RWPE2 (cell line): ENCODE data around the gene PLBD2.

Experiments
- ATAC-seq: fragments of 200-7000 bp; cut with Tn5 transposase; 3 replicates; pipeline ENCODE4 v1.9.1; 2021; ENCODE audit warnings: low read depth
- DNase-seq: peaks from one replicate; pipeline ENCODE4 v3.0.0-alpha.2; 2020; ENCODE audit warnings: low spot score
- H3K27ac ChIP-seq: fragments of 450-650 bp; 2 replicates; pipeline ENCODE4 v1.5.1; 2017; ENCODE audit warnings: mild to moderate bottlenecking; ENCODE audit not compliant: poor library complexity, severe bottlenecking
- H3K27me3 ChIP-seq: fragments of 250-450 bp; sonication (Bioruptor Pico); 2 replicates; pipeline ENCODE4 v1.5.1; 2021; ENCODE audit warnings: mild to moderate bottlenecking, moderate library complexity; ENCODE audit not compliant: insufficient read depth, poor library complexity, severe bottlenecking
- H3K36me3 ChIP-seq: fragments of 250-450 bp; sonication (Bioruptor Pico); 2 replicates; pipeline ENCODE4 v1.5.1; 2020; ENCODE audit warnings: low read depth, mild to moderate bottlenecking, moderate library complexity
- H3K4me1 ChIP-seq: fragments of 250-450 bp; sonication (Bioruptor Pico); 2 replicates; pipeline ENCODE4 v1.5.1; 2021; ENCODE audit warnings: mild to moderate bottlenecking, moderate library complexity; ENCODE audit not compliant: insufficient read depth, poor library complexity, severe bottlenecking
- H3K4me3 ChIP-seq: fragments of 250-450 bp; sonication (Bioruptor Pico); 2 replicates; pipeline ENCODE4 v1.5.1; 2021; ENCODE audit warnings: mild to moderate bottlenecking, moderate library complexity; ENCODE audit not compliant: severe bottlenecking
- H3K9me3 ChIP-seq: fragments of 250-450 bp; sonication (Bioruptor Pico); 2 replicates; pipeline ENCODE4 v1.5.1; 2021; ENCODE audit warnings: mild to moderate bottlenecking, moderate library complexity; ENCODE audit not compliant: severe bottlenecking
- TF ChIP-seq, protein P1 (sequence below): fragments of 450-650 bp; IDR thresholded peaks from one replicate; pipeline ENCODE4 v1.5.1; 2017; ENCODE audit warnings: mild to moderate bottlenecking, moderate library complexity; ENCODE audit not compliant: poor library complexity, severe bottlenecking

Gene PLBD2

DNA sequence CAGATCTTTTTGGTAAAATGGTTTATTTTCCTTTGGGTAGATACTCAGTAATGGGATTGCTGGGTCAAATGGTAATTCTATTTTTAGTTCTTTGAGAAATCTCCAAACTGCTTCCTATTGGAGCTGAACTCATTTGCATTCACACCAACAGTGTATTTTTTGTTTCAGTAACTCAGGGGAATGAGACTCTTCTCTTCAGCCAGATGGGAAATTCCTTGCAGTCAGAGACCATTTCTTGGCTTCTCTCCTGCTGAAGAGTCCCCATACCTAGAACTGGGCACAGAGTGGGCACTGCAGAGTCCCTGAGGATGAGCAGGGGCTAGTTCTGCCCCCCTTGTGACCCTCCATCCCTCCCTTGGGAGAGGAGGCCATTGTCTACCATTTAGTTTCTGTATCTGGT lies 74.6 kb downstream of the PLBD2 start:
- Histone ChIP-seq H3K4me3 (no peak overlapping the region), H3K27ac (no peak overlapping the region), H3K36me3 (no peaks in the 10 kb centered on the region), H3K9me3 (no peaks in the 10 kb centered on the region), H3K4me1 (no peaks in the 10 kb centered on the region), H3K27me3 (no peaks in the 10 kb centered on the region)
- DNase-seq (no peak), ATAC-seq (no peak)
- TF ChIP-seq, protein P1, sequence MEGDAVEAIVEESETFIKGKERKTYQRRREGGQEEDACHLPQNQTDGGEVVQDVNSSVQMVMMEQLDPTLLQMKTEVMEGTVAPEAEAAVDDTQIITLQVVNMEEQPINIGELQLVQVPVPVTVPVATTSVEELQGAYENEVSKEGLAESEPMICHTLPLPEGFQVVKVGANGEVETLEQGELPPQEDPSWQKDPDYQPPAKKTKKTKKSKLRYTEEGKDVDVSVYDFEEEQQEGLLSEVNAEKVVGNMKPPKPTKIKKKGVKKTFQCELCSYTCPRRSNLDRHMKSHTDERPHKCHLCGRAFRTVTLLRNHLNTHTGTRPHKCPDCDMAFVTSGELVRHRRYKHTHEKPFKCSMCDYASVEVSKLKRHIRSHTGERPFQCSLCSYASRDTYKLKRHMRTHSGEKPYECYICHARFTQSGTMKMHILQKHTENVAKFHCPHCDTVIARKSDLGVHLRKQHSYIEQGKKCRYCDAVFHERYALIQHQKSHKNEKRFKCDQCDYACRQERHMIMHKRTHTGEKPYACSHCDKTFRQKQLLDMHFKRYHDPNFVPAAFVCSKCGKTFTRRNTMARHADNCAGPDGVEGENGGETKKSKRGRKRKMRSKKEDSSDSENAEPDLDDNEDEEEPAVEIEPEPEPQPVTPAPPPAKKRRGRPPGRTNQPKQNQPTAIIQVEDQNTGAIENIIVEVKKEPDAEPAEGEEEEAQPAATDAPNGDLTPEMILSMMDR = no peak

DNA sequence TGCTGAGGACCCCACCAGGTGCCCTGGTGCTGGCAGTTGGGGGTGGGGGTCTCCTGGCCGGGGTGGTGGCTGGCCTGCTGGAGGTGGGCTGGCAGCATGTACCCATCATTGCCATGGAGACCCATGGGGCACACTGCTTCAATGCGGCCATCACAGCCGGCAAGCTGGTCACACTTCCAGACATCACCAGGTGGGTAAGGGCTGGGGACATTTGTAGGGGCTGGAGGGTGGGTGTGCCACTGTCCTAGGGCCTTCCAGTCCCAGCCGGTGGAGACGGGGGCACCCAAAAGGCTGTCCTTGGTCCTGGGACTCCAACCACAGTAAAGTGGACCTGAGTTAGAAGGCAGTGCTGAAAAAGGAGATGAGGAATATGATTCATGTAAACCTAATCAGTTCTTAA lies 77.0 kb downstream of the PLBD2 start:
- H3K36me3 ChIP-seq = no peaks in the 10 kb centered on the region
- no peak overlapping the region for H3K4me3 ChIP-seq
- H3K27ac ChIP-seq = no peak overlapping the region
- TF ChIP-seq, protein P1 = no peak
- DNase-seq (no peak), ATAC-seq (no peak)
- H3K9me3 ChIP-seq = no peaks in the 10 kb centered on the region
- H3K4me1 ChIP-seq = no peaks in the 10 kb centered on the region
- peaks cover 5% of the 10 kb centered on the region for H3K27me3 ChIP-seq

GRCh38 chr12:113436586-113436985 lies 78.2 kb downstream of the PLBD2 start:
- TF ChIP-seq, protein P1 = no peak
- DNase-seq (no peak), ATAC-seq (no peak)
- peaks cover 5% of the 10 kb centered on the region for H3K27me3 ChIP-seq
- no peak overlapping the region for H3K4me3 ChIP-seq
- no peaks in the 10 kb centered on the region for H3K9me3 ChIP-seq
- no peaks in the 10 kb centered on the region for H3K36me3 ChIP-seq
- no peaks in the 10 kb centered on the region for H3K4me1 ChIP-seq
- H3K27ac ChIP-seq = no peak overlapping the region

DNA sequence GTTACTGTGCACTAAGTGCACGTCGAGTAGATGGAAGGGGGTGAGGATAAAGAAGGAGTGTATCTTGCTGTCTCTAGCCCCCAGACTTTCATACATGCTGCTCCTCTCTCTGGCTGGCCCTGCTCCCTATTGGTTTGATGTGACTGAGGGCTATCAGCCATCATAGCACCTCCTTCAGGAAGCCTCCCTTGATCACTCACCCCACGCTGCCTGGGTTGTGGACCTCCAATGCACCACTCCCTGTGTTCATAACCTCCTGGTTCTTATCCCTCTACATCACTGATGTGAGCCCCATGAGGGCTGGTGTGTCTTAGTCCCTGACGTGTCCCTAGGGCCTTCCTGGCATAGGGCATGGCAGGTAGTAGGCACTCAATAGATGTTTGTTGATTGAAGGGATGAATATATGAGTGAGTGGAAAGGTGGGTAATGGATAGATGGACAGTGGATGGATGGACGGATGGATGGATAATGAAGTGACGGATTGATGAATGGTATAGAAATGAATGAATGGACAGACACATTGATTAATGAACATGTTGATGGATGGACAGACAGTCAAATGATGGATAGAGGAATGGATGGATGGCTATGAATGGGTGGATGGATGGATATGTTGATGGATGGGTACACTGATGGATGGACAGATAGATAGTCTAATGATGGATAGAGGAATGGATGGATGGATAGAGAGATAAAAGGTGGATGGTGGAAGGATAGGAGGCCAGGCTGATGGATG lies 78.8 kb downstream of the PLBD2 start:
- TF ChIP-seq, protein P1 = no peak
- no peaks in the 10 kb centered on the region for H3K36me3 ChIP-seq
- H3K4me1 ChIP-seq = no peaks in the 10 kb centered on the region

GRCh38 chr12:113437729-113438100 lies 79.3 kb downstream of the PLBD2 start:
- Histone ChIP-seq H3K4me1 (no peaks in the 10 kb centered on the region), H3K36me3 (no peaks in the 10 kb centered on the region), H3K4me3 (no peak overlapping the region), H3K27me3 (peaks cover 5% of the 10 kb centered on the region), H3K9me3 (no peaks in the 10 kb centered on the region), H3K27ac (no peak overlapping the region)
- TF ChIP-seq, protein P1 = no peak
- no peak for DNase-seq
- ATAC-seq = no peak

More for the DNA sequence above, 78.8 kb downstream of the PLBD2 start:
- DNase-seq = no peak
- no peak for ATAC-seq
- Histone ChIP-seq H3K27ac (no peak overlapping the region), H3K27me3 (peaks cover 5% of the 10 kb centered on the region), H3K9me3 (no peaks in the 10 kb centered on the region), H3K4me3 (no peak overlapping the region)
